Karpas-422 (cell line): ENCODE results near the gene EFHB. TPM values are rescaled to one million over a fixed set of nuclear protein-coding genes. Genes with fewer than 3 reads are reported as not detected.
"Not testable (repeated sequence)": the region's sequence is repeated elsewhere in the genome, so short reads cannot be mapped to it uniquely, and the experiment has no call there.

Source experiments
- DNase-seq: peaks from one replicate; pipeline ENCODE4 v3.0.0-alpha.2; 2015
- H2AFZ ChIP-seq: fragments of 200-600 bp; sonication (generic); 2 replicates; pipeline ENCODE4 v1.6.1; 2014; ENCODE audit warnings: antibody characterized with exemption, low read length, mixed read lengths
- H3K27ac ChIP-seq: fragments of 200-600 bp; sonication (generic); 2 replicates; pipeline ENCODE4 v1.5.1; 2014; ENCODE audit warnings: mild to moderate bottlenecking, low read length, moderate library complexity
- H3K27me3 ChIP-seq: fragments of 200-600 bp; sonication (generic); 2 replicates; pipeline ENCODE4 v1.6.1; 2014; ENCODE audit warnings: low read length, mixed read lengths
- H3K36me3 ChIP-seq: fragments of 200-600 bp; sonication (generic); 2 replicates; pipeline ENCODE4 v1.6.1; 2014; ENCODE audit warnings: low read length, mixed read lengths; ENCODE audit not compliant: insufficient read depth
- H3K4me1 ChIP-seq: fragments of 200-600 bp; sonication (generic); 2 replicates; pipeline ENCODE4 v1.6.1; 2014; ENCODE audit warnings: mild to moderate bottlenecking, low read length, mixed read lengths
- H3K4me2 ChIP-seq: fragments of 200-600 bp; sonication (generic); 2 replicates; pipeline ENCODE4 v1.6.1; 2014; ENCODE audit warnings: low read length, low read depth, mild to moderate bottlenecking; ENCODE audit not compliant: poor library complexity, severe bottlenecking
- H3K4me3 ChIP-seq: fragments of 200-600 bp; sonication (generic); 2 replicates; pipeline ENCODE4 v1.5.1; 2014; ENCODE audit warnings: mild to moderate bottlenecking, antibody characterized with exemption, low read length, mixed read lengths
- H3K79me2 ChIP-seq: fragments of 200-600 bp; sonication (generic); 2 replicates; pipeline ENCODE4 v1.6.1; 2014; ENCODE audit warnings: mild to moderate bottlenecking, low read length, mixed read lengths
- H3K9ac ChIP-seq: fragments of 200-600 bp; sonication (generic); 2 replicates; pipeline ENCODE4 v1.6.0; 2014; ENCODE audit warnings: low read length
- H3K9me2 ChIP-seq: fragments of 200-600 bp; sonication (generic), shearing (Covaris generic); replicated peaks from 2 replicates; pipeline ENCODE4 v1.6.0; 2014; ENCODE audit warnings: mild to moderate bottlenecking, low read length, moderate library complexity; ENCODE audit not compliant: insufficient read depth
- H3K9me3 ChIP-seq: fragments of 300-700, 200-600 bp; sonication (generic); 2 replicates; pipeline ENCODE4 v1.6.1; 2014; ENCODE audit warnings: low read length, mixed read lengths
- H4K20me1 ChIP-seq: fragments of 200-600 bp; sonication (generic); 2 replicates; pipeline ENCODE4 v1.6.1; 2014; ENCODE audit warnings: mild to moderate bottlenecking, antibody characterized with exemption, low read length, low read depth; ENCODE audit not compliant: insufficient read depth
- total RNA-seq: library from RNA; depleted of rRNA; stranded (reverse); fragments of >200 nt; shearing (Covaris generic); gene quantifications from 2 replicates; pipeline ENCODE4 v1.2.3, GENCODE V29; 2014; ENCODE audit warnings: low replicate concordance; rRNA removed

EFHB gene
- total RNA-seq, 1 experiment from 2014 or later = 7.3 TPM

GRCh38 chr3:19866751-19867347 is 67.2 kb downstream of the EFHB start:
- Histone ChIP-seq H3K9me3 (no peaks in the 10 kb centered on the region), H3K4me3 (no peak overlapping the region), H3K4me2 (no peak overlapping the region), H3K79me2 (no peaks in the 10 kb centered on the region), H3K9me2 (no peaks in the 10 kb centered on the region), H3K36me3 (no peaks in the 10 kb centered on the region), H4K20me1 (no peaks in the 10 kb centered on the region), H3K9ac (no peak overlapping the region), H3K4me1 (no peaks in the 10 kb centered on the region), H3K27ac (no peak overlapping the region), H2AFZ (no peak overlapping the region), H3K27me3 (no peaks in the 10 kb centered on the region)
- DNase-seq = peak; percentile 83

DNA sequence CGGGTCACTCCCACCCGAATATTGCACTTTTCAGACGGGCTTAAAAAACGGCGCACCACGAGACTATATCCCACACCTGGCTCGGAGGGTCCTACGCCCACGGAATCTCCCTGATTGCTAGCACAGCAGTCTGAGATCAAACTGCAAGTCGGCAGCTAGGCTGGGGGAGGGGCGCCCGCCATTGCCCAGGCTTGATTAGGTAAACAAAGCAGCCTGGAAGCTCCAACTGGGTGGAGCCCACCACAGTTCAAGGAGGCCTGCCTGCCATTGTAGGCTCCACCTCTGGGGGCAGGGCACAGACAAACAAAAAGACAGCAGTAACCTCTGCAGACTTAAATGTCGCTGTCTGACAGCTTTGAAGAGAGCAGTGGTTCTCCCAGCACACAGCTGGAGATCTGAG is 78.7 kb downstream of the EFHB start:
- H3K9me3 ChIP-seq, H3K4me2 ChIP-seq, H3K9me2 ChIP-seq, H3K79me2 ChIP-seq, H3K4me3 ChIP-seq, H2AFZ ChIP-seq, H3K9ac ChIP-seq, DNase-seq, H3K27ac ChIP-seq, H3K4me1 ChIP-seq, H4K20me1 ChIP-seq, H3K27me3 ChIP-seq, H3K36me3 ChIP-seq: not testable (repeated sequence)

DNA sequence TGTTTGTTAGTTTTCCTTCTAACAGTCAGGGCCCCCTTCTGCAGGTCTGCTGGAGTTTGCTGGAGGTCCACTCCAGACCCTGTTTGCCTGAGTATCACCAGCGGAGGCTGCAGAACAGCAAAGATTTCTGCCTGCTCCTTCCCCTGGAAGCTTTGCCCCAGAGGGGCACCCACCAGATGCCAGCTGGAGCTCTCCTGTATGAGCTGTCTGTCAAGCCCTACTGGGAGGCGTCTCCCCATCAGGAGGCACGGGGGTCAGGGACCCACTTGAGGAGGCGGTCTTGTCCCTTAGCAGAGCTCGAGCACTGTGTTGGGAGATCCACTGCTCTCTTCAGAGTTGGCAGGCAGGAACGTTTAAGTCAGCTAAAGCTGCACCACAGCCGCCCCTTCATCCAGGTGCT is 87.4 kb downstream of the EFHB start:
- H3K36me3 ChIP-seq, H3K4me1 ChIP-seq, H3K4me3 ChIP-seq, H2AFZ ChIP-seq, H3K9me3 ChIP-seq, H4K20me1 ChIP-seq, H3K27ac ChIP-seq, DNase-seq, H3K4me2 ChIP-seq, H3K9me2 ChIP-seq, H3K9ac ChIP-seq, H3K27me3 ChIP-seq, H3K79me2 ChIP-seq: not testable (repeated sequence)

Other genes starting within 250 kb of the EFHB start
- 45.5 and 49.2 TPM in 2 replicates for gene RAB5A, start 12.9 kb upstream of the EFHB start, total RNA-seq
- gene PP2D1, start 78.0 kb upstream of the EFHB start, total RNA-seq = not detected in 2 replicates
- 37.7 and 45.8 TPM in 2 replicates for gene KAT2B, start 106.2 kb upstream of the EFHB start, total RNA-seq